K562 (cell line): ENCODE data around the gene PPIF. TPM values are rescaled to one million over a fixed set of nuclear protein-coding genes. Genes with fewer than 3 reads are reported as not detected.

Source experiments
- ATAC-seq: fragments of 200-7000 bp; cut with Tn5 transposase; 3 replicates; pipeline ENCODE4 v1.9.1; 2020; ENCODE audit warnings: moderate library complexity
- BruUV-seq: library from RNA; stranded (reverse); fragments of 400-500 nt; replicated peaks from 2 replicates; lab custom pipeline; 2021; lab: Mats Ljungman, UMichigan
- CTCF ChIA-PET: fragments of 300-600 bp; formaldehyde crosslinking; extraction: SDS; loops from one replicate; lab custom pipeline; 2021; ENCODE audit warnings: low intra/inter-chr PET ratio; lab: Yijun Ruan, JAX
- POLR2A ChIA-PET: fragments of 300-600, 350-650 bp; sonication (Branson Sonifier 250); formaldehyde crosslinking; extraction: SDS; loops from one replicate; lab custom pipeline; 2021; ENCODE audit warnings: antibody characterized with exemption, inconsistent platforms; lab: Yijun Ruan, JAX
- DNase-seq, 4 experiments: peaks; one replicate each; pipeline versions ENCODE4 v3.0.0 to v3.0.0-alpha.2; 2011 to 2018; ENCODE audit warnings: low spot score in 3 of 4, mixed read lengths in 3 of 4; ENCODE audit errors: extremely low read depth in 1 of 4
- FAIRE-seq: peaks from 2 replicates; lab custom pipeline; 2011; peaks lifted over from hg19 to GRCh38; lab: Jason Lieb, UNC
- H2AFZ ChIP-seq: 2 replicates; pipeline ENCODE4 v1.6.0; 2011; ENCODE audit warnings: low read depth, low read length, control low read depth, inconsistent platforms
- H3K27ac ChIP-seq: fragments of 200-600 bp; 3 replicates; pipeline ENCODE4 v1.8.0; 2011; ENCODE audit warnings: low read depth, mild to moderate bottlenecking, control low read depth, inconsistent platforms, low read length, moderate library complexity, mixed read lengths; ENCODE audit errors: extremely low read depth
- H3K27me3 ChIP-seq, 2 experiments: fragments of 300-600 bp in 1 of 2; 2 replicates in 1 of 2; 3 replicates in 1 of 2; pipeline versions ENCODE4 v1.6.0 to v1.8.0; 2011; ENCODE audit warnings: inconsistent platforms in 2 of 2, low read length in 2 of 2, mild to moderate bottlenecking in 1 of 2, mixed read lengths in 1 of 2, moderate library complexity in 1 of 2; ENCODE audit not compliant: control insufficient read depth in 2 of 2, insufficient read depth in 2 of 2
- H3K36me3 ChIP-seq: fragments of 300-600 bp; 3 replicates; pipeline ENCODE4 v1.8.0; 2011; ENCODE audit warnings: mild to moderate bottlenecking, low read length, inconsistent platforms; ENCODE audit not compliant: control insufficient read depth, insufficient read depth
- H3K4me1 ChIP-seq, 2 experiments: fragments of 200-600 bp in 1 of 2; replicated peaks in 1 of 2; 2 replicates in 1 of 2; 3 replicates in 1 of 2; pipeline versions ENCODE4 v1.5.1 to v1.8.0; 2011; ENCODE audit warnings: inconsistent platforms in 2 of 2, low read length in 2 of 2, mild to moderate bottlenecking in 1 of 2, mixed read lengths in 1 of 2, moderate library complexity in 1 of 2; ENCODE audit not compliant: control insufficient read depth in 2 of 2, insufficient read depth in 2 of 2
- H3K4me2 ChIP-seq: 2 replicates; pipeline ENCODE4 v1.6.1; 2011; ENCODE audit warnings: low read length, control low read depth, inconsistent platforms, mixed read lengths; ENCODE audit not compliant: insufficient read depth
- H3K4me3 ChIP-seq: fragments of 200-600 bp; sonication (generic), shearing (Covaris generic); 2 replicates; pipeline ENCODE4 v1.5.1; 2016; ENCODE audit warnings: control low read depth, inconsistent platforms
- H3K79me2 ChIP-seq: fragments of 200-600 bp; 3 replicates; pipeline ENCODE4 v1.8.0; 2011; ENCODE audit warnings: low read length, inconsistent platforms; ENCODE audit not compliant: control insufficient read depth, insufficient read depth
- H3K9ac ChIP-seq, 2 experiments: 2 replicates each; pipeline versions ENCODE4 v1.6.0 to v1.6.1; 2011; ENCODE audit warnings: low read depth in 2 of 2, low read length in 2 of 2, control low read depth in 1 of 2, inconsistent platforms in 1 of 2, mild to moderate bottlenecking in 1 of 2, mixed read lengths in 1 of 2; ENCODE audit not compliant: insufficient read depth in 1 of 2
- H3K9me1 ChIP-seq: one replicate; pipeline ENCODE4 v1.6.0; 2011; ENCODE audit warnings: inconsistent platforms, mild to moderate bottlenecking, low read length, moderate library complexity; ENCODE audit not compliant: control insufficient read depth, insufficient read depth
- H3K9me3 ChIP-seq: replicated peaks from 2 replicates; pipeline ENCODE4 v1.5.1; 2011; ENCODE audit warnings: low read depth, low read length, inconsistent platforms; ENCODE audit not compliant: control insufficient read depth, insufficient read depth
- H4K20me1 ChIP-seq: replicated peaks from 2 replicates; pipeline ENCODE4 v1.6.1; 2011; ENCODE audit warnings: low read length, inconsistent platforms, mixed read lengths; ENCODE audit not compliant: control insufficient read depth, insufficient read depth
- BCLAF1 ChIP-seq, 2 experiments: fragments of 450-650 bp in 1 of 2; IDR thresholded peaks; 2 replicates each; pipeline ENCODE4 v1.6.1; 2011 to 2017; ENCODE audit warnings: low read depth in 2 of 2, antibody characterized with exemption in 1 of 2, borderline replicate concordance in 1 of 2, low read length in 1 of 2, mild to moderate bottlenecking in 1 of 2, mixed read lengths in 1 of 2; ENCODE audit not compliant: control insufficient read depth in 1 of 2
- CHD4 ChIP-seq: fragments of 200-600 bp; sonication (generic); IDR thresholded peaks from 3 replicates; pipeline ENCODE4 v1.6.1; 2012; ENCODE audit warnings: low read depth, mild to moderate bottlenecking, mixed read lengths, low read length, inconsistent platforms; ENCODE audit not compliant: insufficient read depth, insufficient replicate concordance, poor library complexity, severe bottlenecking
- CLOCK ChIP-seq: fragments of 250-450 bp; sonication (Bioruptor Pico); IDR thresholded peaks from 2 replicates; pipeline ENCODE4 v1.4.0; 2020; ENCODE audit warnings: mild to moderate bottlenecking, moderate library complexity, borderline replicate concordance
- FOXA1 ChIP-seq: fragments of 450-650 bp; IDR thresholded peaks from 2 replicates; pipeline ENCODE4 v1.6.1; 2016; ENCODE audit warnings: mild to moderate bottlenecking, borderline replicate concordance
- MTA3 ChIP-seq: fragments of 450-650 bp; formaldehyde crosslinking; IDR thresholded peaks from 2 replicates; pipeline ENCODE4 v1.6.1; 2017; ENCODE audit warnings: mild to moderate bottlenecking, borderline replicate concordance
- NR3C1 ChIP-seq: sonication (generic); formaldehyde crosslinking; IDR thresholded peaks from 2 replicates; pipeline ENCODE4 v1.8.1; 2022; ENCODE audit warnings: missing genetic modification reagents
- OTX1 ChIP-seq: fragments of 450-650 bp; formaldehyde crosslinking; IDR thresholded peaks from 2 replicates; pipeline ENCODE4 v1.4.0; 2022; ENCODE audit warnings: mild to moderate bottlenecking
- POLR2A ChIP-seq: fragments of 450-650 bp; conservative IDR thresholded peaks from 2 replicates; pipeline ENCODE4 v1.6.1; 2016
- RBM14 ChIP-seq: fragments of 200-400 bp; formaldehyde crosslinking; IDR thresholded peaks from 2 replicates; pipeline ENCODE4 v1.6.1; 2018; ENCODE audit warnings: low read depth, mild to moderate bottlenecking, low read length, moderate library complexity, borderline replicate concordance; ENCODE audit not compliant: insufficient read depth
- RFX1 ChIP-seq: fragments of 450-650 bp; IDR thresholded peaks from 2 replicates; pipeline ENCODE4 v1.6.1; 2016; ENCODE audit warnings: mild to moderate bottlenecking, moderate library complexity
- SPI1 ChIP-seq: IDR thresholded peaks from 2 replicates; pipeline ENCODE4 v1.6.1; 2011; ENCODE audit warnings: low read depth, low read length, control low read depth, borderline replicate concordance
- STAG1 ChIP-seq: sonication (generic); formaldehyde crosslinking; IDR thresholded peaks from 2 replicates; pipeline ENCODE4 v1.5.0; 2020; ENCODE audit warnings: missing genetic modification reagents, borderline replicate concordance
- TAL1 ChIP-seq: fragments of 450-650 bp; IDR thresholded peaks from 2 replicates; pipeline ENCODE4 v1.6.1; 2016; ENCODE audit warnings: mild to moderate bottlenecking
- TCF7 ChIP-seq: sonication (generic); IDR thresholded peaks from 2 replicates; pipeline ENCODE4 v1.6.1; 2016; ENCODE audit warnings: antibody characterized with exemption, borderline replicate concordance
- ZNF347 ChIP-seq: fragments of 450-650 bp; formaldehyde crosslinking; IDR thresholded peaks from 2 replicates; pipeline ENCODE4 v1.4.0; 2020; ENCODE audit warnings: low read depth, mild to moderate bottlenecking, moderate library complexity
- WGBS: fragments of 100-300 bp; shearing (Covaris generic); methylation state at CpG from one replicate; pipeline ENCODE4 v1.1.6; 2016; ENCODE audit warnings: low coverage, mixed read lengths; ENCODE audit not compliant: insufficient coverage; ENCODE audit errors: missing lambda C conversion rate; 5-methylcytosine and 5-hydroxymethylcytosine counted together
- in situ Hi-C: fragments of 300-500 bp; cut with MboI; formaldehyde crosslinking; loops from 4 replicates; pipeline ENCODE4 v1.15.0; 2018; ENCODE audit warnings: inconsistent platforms, mixed read lengths
- intact Hi-C: fragments of 100-400 bp; cut with micrococcal nuclease; formaldehyde crosslinking; loops from 2 replicates; pipeline ENCODE4 v1.14.2; 2022
- polyA plus RNA-seq, 8 experiments: library from polyadenylated mRNA; depleted of rRNA in 4 of 8; stranded (reverse) in 5 of 8; unstranded in 3 of 8; fragments of >200 nt; fragmentation: Nextera tagmentation in 2 of 8; fragmentation: Illumina TruSeq in 1 of 8; extraction: Ambion mirVana in 2 of 8; extraction: Trizol in 1 of 8; gene quantifications; 2 replicates each; pipeline versions ENCODE4 v1.2.1 to v1.2.3, GENCODE V29; 2011 to 2014; ENCODE audit warnings: inconsistent platforms in 1 of 8, missing spikeins in 1 of 8
- total RNA-seq, 7 experiments: library from RNA; depleted of rRNA in 6 of 7; stranded (reverse); fragments of >200 nt in 6 of 7; fragmentation: Illumina TruSeq in 2 of 7; extraction: Trizol in 2 of 7; gene quantifications; 2 replicates each; pipeline versions ENCODE4 v1.2.1 to v1.2.3, GENCODE V29; 2011 to 2021; ENCODE audit warnings: low replicate concordance in 1 of 7

Gene PPIF
- total and polyA plus RNA-seq, 9 of the 15 experiments (the other 6 are each of a cell fraction or from before 2014, with no cell fraction given): 40.9 to 287 (median 117) TPM

DNA sequence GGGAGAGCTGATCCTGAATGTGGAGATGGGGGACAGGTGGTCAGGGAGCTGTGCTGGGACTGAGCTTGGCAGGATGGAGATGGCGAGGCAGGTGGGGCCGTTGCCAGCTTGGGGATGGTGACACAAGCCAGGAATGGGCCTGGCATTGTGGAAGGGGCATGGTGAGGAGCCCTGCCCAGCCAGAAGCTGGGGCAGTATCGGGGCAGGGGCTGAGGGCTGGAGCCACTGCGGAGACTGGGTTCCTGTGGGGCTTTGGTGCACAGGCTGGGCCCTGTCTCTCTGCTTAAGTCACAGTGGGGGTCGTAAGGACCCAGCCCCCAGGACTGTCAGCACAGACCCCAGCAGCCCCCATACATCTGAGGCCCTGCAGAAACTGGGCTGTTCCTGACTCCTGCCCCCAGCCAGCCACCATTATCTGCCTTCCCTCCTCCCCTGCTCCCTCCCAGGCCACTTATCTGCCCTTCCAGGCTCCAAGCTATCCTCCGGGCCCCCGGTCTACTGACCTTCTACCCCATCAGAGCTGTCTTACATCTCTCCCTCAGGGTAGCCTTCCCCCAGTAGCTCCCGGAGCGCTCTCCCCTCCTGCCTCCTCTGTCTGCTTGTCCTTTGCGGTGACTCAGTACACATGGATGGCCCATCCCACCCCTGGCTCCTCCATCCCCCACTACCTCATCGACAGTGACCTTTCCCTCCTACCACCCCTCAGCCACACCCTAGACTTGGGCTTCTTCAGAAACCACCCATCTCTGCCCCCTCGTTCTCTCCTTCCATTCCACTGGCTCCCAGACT, 44.2 kb downstream of the PPIF start:
- H3K9me1 ChIP-seq: peaks cover 10% of the 10 kb centered on the region
- in situ Hi-C loops: loop anchor here (5.0 kb wide), 1 partner anchor 81 kb away; no protein-coding TSS in a partner anchor
- DNase-seq (peak; percentile 94 to 98 (median 95)), FAIRE-seq (peak; percentile 98), ATAC-seq (peak; percentile 90)
- peak overlapping the region; percentile 90 for H2AFZ ChIP-seq
- H3K9ac ChIP-seq: peak overlapping the region; percentile 66 to 75
- BruUV-seq: TSS peak; percentile 36
- no peaks in the 10 kb centered on the region for H3K9me3 ChIP-seq
- H3K36me3 ChIP-seq: no peaks in the 10 kb centered on the region
- 12% methylated on average over 12 of the region's 12 CpGs for WGBS
- CTCF ChIA-PET: interaction anchor here (2.0 kb wide), 1 partner anchor 76 kb away, joined by 5 read pairs; no protein-coding TSS in a partner anchor
- H3K4me3 ChIP-seq: peak overlapping the region; percentile 9
- no peaks in the 10 kb centered on the region for H4K20me1 ChIP-seq
- peak overlapping the region; percentile 77 for H3K4me2 ChIP-seq
- intact Hi-C loops: loop anchor here (2.0 to 5.0 kb wide), 3 partner anchors 53 to 96 kb away; partner anchors contain the start of gene ZCCHC24
- no peaks in the 10 kb centered on the region for H3K79me2 ChIP-seq
- peak overlapping the region; percentile 83 for H3K27ac ChIP-seq
- no peaks in the 10 kb centered on the region for H3K27me3 ChIP-seq
- H3K4me1 ChIP-seq: peaks cover 47 to 55% of the 10 kb centered on the region in 2 experiments
- POLR2A ChIA-PET: interaction anchor here (0.6 to 2.6 kb wide), 11 partner anchors 8 to 1555 kb away, joined by 3 to 11 read pairs (median 4); no protein-coding TSS in a partner anchor
- 0 out of 2 replicates have a peak, but pooled peaks have one; percentile 48 for TF ChIP-seq OTX1
- no peak for TF ChIP-seq FOXA1
- TF ChIP-seq TAL1: peak; percentile 80
- TF ChIP-seq CLOCK (CRISPR knock-in tag): no peak
- no peak for TF ChIP-seq RFX1
- TF ChIP-seq TCF7: no peak
- TF ChIP-seq ZNF347 (CRISPR knock-in tag): no peak
- TF ChIP-seq POLR2A: peak; percentile 34
- no peak for TF ChIP-seq NR3C1 (CRISPR knock-in tag)
- no peak for TF ChIP-seq MTA3
- 0 out of 4 replicates have a peak, but pooled peaks of 1 of the 2 experiments have one; percentile 67 for TF ChIP-seq BCLAF1 (IDR thresholded peaks at IDR 0.05; ENCODE audit: borderline replicate concordance in 1 of 2, control insufficient read depth in 1 of 2, low read depth in 2 of 2, low read length in 1 of 2)
- no peak for TF ChIP-seq RBM14
- no peak for TF ChIP-seq SPI1
- no peak for TF ChIP-seq STAG1 (CRISPR knock-in tag)
- TF ChIP-seq CHD4: no peak
